HL-60 (cell line): ENCODE results near the gene GOSR2.
"Not testable (repeated sequence)": the region's sequence is repeated elsewhere in the genome, so short reads cannot be mapped to it uniquely, and the experiment has no call there.

Experiments
- DNase-seq, 2 experiments: peaks; one replicate each; pipeline ENCODE4 v3.0.0-alpha.2; 2010 to 2020; ENCODE audit warnings: low read depth in 1 of 2, low spot score in 1 of 2
- H3K27ac ChIP-seq: fragments of 250-450 bp; sonication (Bioruptor Pico); replicated peaks from 2 replicates; pipeline ENCODE4 v1.5.1; 2020; ENCODE audit warnings: mild to moderate bottlenecking, moderate library complexity
- H3K27me3 ChIP-seq: fragments of 250-450 bp; sonication (Bioruptor Pico); 2 replicates; pipeline ENCODE4 v1.5.1; 2021; ENCODE audit warnings: mild to moderate bottlenecking, moderate library complexity; ENCODE audit not compliant: insufficient read depth, poor library complexity, severe bottlenecking
- H3K4me3 ChIP-seq: replicated peaks from 2 replicates; pipeline ENCODE4 v1.5.1; 2011; ENCODE audit warnings: mild to moderate bottlenecking, control low read depth, low read length; ENCODE audit not compliant: insufficient read depth
- CTCF ChIP-seq: IDR thresholded peaks from one replicate; pipeline ENCODE4 v1.5.1; 2011; ENCODE audit warnings: low read length, control low read depth, inconsistent platforms; ENCODE audit not compliant: insufficient read depth
- GABPA ChIP-seq: IDR thresholded peaks from 2 replicates; pipeline ENCODE4 v1.6.1; 2012; ENCODE audit warnings: low read depth
- POLR2AphosphoS5 ChIP-seq: IDR thresholded peaks from 2 replicates; pipeline ENCODE4 v1.6.1; 2012; ENCODE audit warnings: low read depth
- REST ChIP-seq: IDR thresholded peaks from 2 replicates; pipeline ENCODE4 v1.6.1; 2012; ENCODE audit warnings: low read depth; ENCODE audit not compliant: insufficient replicate concordance
- SPI1 ChIP-seq: IDR thresholded peaks from 2 replicates; pipeline ENCODE4 v1.6.1; 2012; ENCODE audit warnings: low read depth, mild to moderate bottlenecking, borderline replicate concordance

GOSR2 gene

GRCh38 chr17:46950997-46951621 is 28.1 kb downstream of the GOSR2 start:
- TF ChIP-seq GABPA (no peak), REST (no peak), SPI1 (no peak), CTCF (no peak), POLR2AphosphoS5 (no peak)
- H3K27ac ChIP-seq, result no peak overlapping the region
- no peak overlapping the region for H3K4me3 ChIP-seq
- H3K27me3 ChIP-seq, result no peaks in the 10 kb centered on the region
- no peak for DNase-seq

GRCh38 chr17:46951706-46952105 is 28.7 kb downstream of the GOSR2 start:
- DNase-seq, result no peak
- H3K27me3 ChIP-seq, result no peaks in the 10 kb centered on the region
- TF ChIP-seq SPI1 (no peak), POLR2AphosphoS5 (no peak), CTCF (no peak), REST (no peak), GABPA (no peak)
- H3K4me3 ChIP-seq, result no peak overlapping the region
- no peak overlapping the region for H3K27ac ChIP-seq

- Histone ChIP-seq H3K4me3 (no peak overlapping the region), H3K27ac (no peak overlapping the region), H3K27me3 (no peaks in the 10 kb centered on the region)
- DNase-seq, result no peak
- TF ChIP-seq GABPA (no peak), REST (no peak), SPI1 (no peak), POLR2AphosphoS5 (no peak), CTCF (no peak)
Observed at GRCh38 chr17:46952115-46952514, 29.2 kb downstream of the GOSR2 start.

- H3K27ac ChIP-seq, H3K4me3 ChIP-seq, H3K27me3 ChIP-seq, DNase-seq: not testable (repeated sequence)
Observed at GRCh38 chr17:46953191-46953590, 30.2 kb downstream of the GOSR2 start.
